RWPE1 (cell line): ENCODE data around the gene GSG1L.

ENCODE experiments used
- CTCF ChIA-PET: fragments of 350-600 bp; sonication (Branson Sonifier 250); formaldehyde crosslinking; extraction: SDS; loops from one replicate; lab custom pipeline; 2021; lab: Yijun Ruan, JAX
- POLR2A ChIA-PET: fragments of 400-600 bp; formaldehyde crosslinking; extraction: SDS; loops from one replicate; lab custom pipeline; 2020; ENCODE audit warnings: antibody characterized with exemption; ENCODE audit not compliant: low non-redundant PET; lab: Yijun Ruan, JAX
- DNase-seq: peaks from one replicate; pipeline ENCODE4 v3.0.0; 2012; ENCODE audit warnings: low spot score
- H3K27ac ChIP-seq: fragments of 450-650 bp; 2 replicates; pipeline ENCODE4 v1.5.1; 2017
- TF ChIP-seq, protein P1 (sequence below): fragments of 450-650 bp; conservative IDR thresholded peaks from 2 replicates; pipeline ENCODE4 v1.5.1; 2017; ENCODE audit warnings: low read depth, mild to moderate bottlenecking

The GSG1L gene

DNA sequence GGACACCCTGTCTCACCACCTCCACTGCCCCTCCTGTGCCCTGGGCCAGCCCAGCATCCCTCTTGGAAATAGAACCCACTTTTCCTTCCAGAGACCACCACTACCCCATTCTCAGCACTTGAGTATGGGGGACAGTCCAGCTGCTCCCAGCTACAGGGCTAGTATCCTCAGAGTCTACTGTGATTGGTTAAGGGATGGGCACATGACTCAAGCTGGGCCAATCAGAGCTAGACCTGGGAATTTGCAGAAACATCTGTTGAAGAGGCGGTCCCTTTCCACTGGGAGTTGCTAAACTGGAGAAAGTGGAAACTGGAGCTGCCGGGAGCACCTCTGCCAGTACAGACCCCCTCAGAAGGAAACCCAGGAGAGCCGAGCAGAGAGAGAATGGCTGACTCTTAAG lies 156.6 kb downstream of the GSG1L start:
- POLR2A ChIA-PET, result no interaction called here
- DNase-seq, result no peak
- no peak overlapping the region for H3K27ac ChIP-seq
- CTCF ChIA-PET, result interaction anchor here (0.7 to 0.8 kb wide), 2 partner anchors 14 to 15 kb away, joined by 3 to 4 read pairs; no protein-coding TSS in a partner anchor
- TF ChIP-seq, protein P1, sequence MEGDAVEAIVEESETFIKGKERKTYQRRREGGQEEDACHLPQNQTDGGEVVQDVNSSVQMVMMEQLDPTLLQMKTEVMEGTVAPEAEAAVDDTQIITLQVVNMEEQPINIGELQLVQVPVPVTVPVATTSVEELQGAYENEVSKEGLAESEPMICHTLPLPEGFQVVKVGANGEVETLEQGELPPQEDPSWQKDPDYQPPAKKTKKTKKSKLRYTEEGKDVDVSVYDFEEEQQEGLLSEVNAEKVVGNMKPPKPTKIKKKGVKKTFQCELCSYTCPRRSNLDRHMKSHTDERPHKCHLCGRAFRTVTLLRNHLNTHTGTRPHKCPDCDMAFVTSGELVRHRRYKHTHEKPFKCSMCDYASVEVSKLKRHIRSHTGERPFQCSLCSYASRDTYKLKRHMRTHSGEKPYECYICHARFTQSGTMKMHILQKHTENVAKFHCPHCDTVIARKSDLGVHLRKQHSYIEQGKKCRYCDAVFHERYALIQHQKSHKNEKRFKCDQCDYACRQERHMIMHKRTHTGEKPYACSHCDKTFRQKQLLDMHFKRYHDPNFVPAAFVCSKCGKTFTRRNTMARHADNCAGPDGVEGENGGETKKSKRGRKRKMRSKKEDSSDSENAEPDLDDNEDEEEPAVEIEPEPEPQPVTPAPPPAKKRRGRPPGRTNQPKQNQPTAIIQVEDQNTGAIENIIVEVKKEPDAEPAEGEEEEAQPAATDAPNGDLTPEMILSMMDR, result no peak

DNA sequence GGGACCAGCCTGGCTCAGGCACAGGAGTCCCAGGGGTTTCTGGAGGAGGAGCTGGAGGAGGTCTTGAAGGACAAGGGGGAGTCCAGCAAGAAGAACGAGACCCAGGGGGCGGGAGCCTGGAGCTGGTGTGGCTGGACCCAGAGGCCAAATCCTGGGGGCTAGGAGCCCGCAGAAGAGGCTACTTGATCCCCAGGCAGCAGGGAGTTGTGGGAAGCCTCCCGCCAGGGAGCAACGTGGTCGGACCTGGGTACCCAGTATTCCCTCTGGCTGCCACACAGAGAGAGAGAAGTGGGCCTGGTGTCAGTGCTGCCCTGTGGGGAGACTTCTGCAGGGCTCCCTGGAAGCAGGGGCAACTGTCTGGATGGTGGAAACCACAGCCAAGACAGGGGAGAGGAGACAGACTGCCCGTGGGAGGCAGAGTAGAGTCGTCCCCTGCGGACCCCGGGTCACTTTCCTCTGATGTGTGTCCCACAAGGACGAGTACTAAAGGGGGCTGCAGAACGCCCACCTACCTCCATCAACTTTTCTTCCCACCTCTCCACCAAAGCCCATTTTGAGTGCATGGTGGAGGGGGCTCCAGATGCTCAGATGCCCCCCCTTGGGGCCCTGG lies 160.4 kb downstream of the GSG1L start:
- CTCF ChIA-PET, result interaction anchor here (0.6 kb wide), 1 partner anchor 101 kb away, joined by 4 read pairs; no protein-coding TSS in a partner anchor
- no peak overlapping the region for H3K27ac ChIP-seq
- DNase-seq, result no peak
- TF ChIP-seq, protein P1, result no peak
- POLR2A ChIA-PET, result no interaction called here

DNA sequence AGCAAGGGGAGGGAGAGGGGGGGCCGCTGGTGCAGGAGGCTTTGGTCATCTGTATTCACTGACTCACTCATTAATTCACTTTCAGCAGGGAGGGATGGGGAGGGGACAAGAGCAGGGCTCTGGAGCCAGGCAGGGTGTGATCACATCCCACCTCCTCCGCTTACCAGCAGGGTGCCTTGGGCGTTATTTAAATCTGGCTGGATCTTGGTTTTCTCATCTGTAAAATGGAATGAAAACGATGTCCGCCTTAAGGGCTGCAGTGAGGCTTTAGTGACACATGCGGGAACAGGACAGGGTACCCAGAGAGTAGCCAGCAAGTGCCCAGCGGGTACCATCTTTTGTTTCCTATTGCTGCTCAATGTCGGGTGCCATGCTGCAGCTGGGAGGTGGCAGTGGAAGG lies 161.0 kb downstream of the GSG1L start:
- H3K27ac ChIP-seq, result no peak overlapping the region
- CTCF ChIA-PET, result interaction anchor here (0.6 kb wide), 1 partner anchor 100 kb away, joined by 4 read pairs; no protein-coding TSS in a partner anchor
- TF ChIP-seq, protein P1, result no peak
- no peak for DNase-seq
- POLR2A ChIA-PET, result no interaction called here

DNA sequence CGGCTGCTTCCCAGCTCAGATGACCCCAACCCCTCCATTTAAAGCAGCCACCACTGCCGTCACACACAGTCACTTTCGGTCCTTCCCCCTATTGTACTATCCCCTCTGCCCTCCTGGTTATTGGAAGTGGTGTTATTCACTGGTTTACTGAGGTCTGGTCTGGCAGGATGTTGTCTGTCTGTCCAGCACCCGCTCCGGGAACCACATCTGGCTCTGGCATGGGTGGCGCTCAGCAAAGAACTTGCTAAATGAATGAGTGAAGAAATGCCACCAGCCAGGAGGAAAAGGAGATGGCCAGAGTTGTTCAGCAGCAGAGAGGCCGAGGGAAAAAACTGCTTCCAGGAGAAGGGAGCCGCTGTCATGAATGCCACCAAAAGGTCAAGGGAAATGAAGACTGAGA lies 161.6 kb downstream of the GSG1L start:
- TF ChIP-seq, protein P1, result no peak
- POLR2A ChIA-PET, result no interaction called here
- CTCF ChIA-PET, result no interaction called here
- no peak overlapping the region for H3K27ac ChIP-seq
- no peak for DNase-seq

DNA sequence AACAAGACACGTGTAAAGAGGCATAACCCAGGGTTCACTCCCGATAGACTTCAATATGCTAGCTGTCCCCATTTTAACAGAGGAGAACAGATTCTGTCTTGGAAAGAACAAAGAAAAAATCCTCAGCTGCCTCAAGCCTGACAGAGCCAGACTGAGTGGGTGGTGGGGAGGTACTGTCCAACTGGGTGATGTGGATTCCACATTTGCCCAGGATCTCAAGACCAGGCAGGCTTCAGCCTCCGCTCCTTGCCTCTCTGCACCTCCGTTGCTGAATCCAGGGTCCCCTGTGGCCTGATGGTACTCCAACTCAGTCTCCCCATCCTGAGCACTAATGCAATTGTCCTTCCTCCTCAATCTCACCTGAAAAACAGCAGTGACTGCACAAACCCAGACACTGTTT lies 163.8 kb downstream of the GSG1L start:
- DNase-seq, result no peak
- CTCF ChIA-PET, result no interaction called here
- POLR2A ChIA-PET, result no interaction called here
- no peak overlapping the region for H3K27ac ChIP-seq
- TF ChIP-seq, protein P1, result no peak

DNA sequence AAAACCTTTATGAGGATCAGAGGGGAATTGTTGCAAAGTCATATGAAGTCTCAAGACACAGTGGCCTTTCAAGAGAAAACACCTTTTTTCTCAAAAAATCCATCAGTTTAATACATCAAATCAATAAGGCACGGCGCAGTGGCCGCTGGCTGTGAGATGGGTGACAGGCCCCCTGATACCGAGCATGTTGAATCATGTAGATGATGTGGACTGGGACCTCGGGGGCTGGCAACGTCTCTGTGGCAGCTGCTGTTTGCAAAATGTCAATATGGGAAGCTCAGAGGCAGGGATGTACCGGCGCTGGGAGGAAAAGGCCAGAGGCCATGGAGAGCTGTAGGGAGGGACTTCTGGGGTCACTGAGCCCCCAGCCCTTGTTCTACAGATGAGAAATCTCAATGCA lies 169.1 kb downstream of the GSG1L start:
- no peak for DNase-seq
- CTCF ChIA-PET, result no interaction called here
- TF ChIP-seq, protein P1, result no peak
- POLR2A ChIA-PET, result no interaction called here
- no peak overlapping the region for H3K27ac ChIP-seq
